ENCODE measurements around the gene RAB11A. TPM values are rescaled to one million over a fixed set of nuclear protein-coding genes. Genes with fewer than 3 reads are reported as not detected.

RAB11A gene
- polyA plus RNA-seq, 1 donor from 2014 or later, result 600 TPM

DNA sequence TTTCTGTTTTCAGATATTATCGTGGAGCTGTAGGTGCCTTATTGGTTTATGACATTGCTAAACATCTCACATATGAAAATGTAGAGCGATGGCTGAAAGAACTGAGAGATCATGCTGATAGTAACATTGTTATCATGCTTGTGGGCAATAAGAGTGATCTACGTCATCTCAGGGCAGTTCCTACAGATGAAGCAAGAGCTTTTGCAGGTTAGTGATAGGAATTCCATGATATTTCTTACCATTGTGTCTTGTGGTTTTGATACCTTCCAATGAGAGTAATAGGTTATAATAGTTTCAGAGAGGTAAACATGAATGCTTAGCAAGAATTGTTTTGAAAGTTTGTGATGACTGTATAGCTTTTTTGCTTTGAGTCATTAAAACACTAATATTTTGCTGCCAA is 8.5 kb downstream of the RAB11A start:
- Histone ChIP-seq H2AFZ (ENCODE audit: low read depth, low read length) (no peak overlapping the region), H3K27me3 (ENCODE audit: insufficient read depth, low read depth, low read length) (no peaks in the 10 kb centered on the region), H3K27ac (ENCODE audit: low read length) (no peak overlapping the region), H3K36me3 (ENCODE audit: insufficient read depth, low read length) (no peaks in the 10 kb centered on the region), H3K4me2 (ENCODE audit: low read length) (no peak overlapping the region), H3K9me2 (ENCODE audit: insufficient read depth, low read length) (no peaks in the 10 kb centered on the region), H3K79me2 (replicated peaks; ENCODE audit: insufficient read depth, low read length) (peaks cover 47% of the 10 kb centered on the region), H3K9me3 (ENCODE audit: low read length) (no peaks in the 10 kb centered on the region), H3F3A (ENCODE audit: insufficient read depth, low read length, poor library complexity, severe bottlenecking) (no peaks in the 10 kb centered on the region), H3K9ac (ENCODE audit: low read length) (no peak overlapping the region), H4K20me1 (ENCODE audit: insufficient read depth) (no peaks in the 10 kb centered on the region), H3K4me3 (ENCODE audit: low read length) (no peak overlapping the region)
- no peak for TF ChIP-seq EZH2 (IDR thresholded peaks at IDR 0.05; ENCODE audit: borderline replicate concordance, insufficient read depth, low read length, poor library complexity, severe bottlenecking)

DNA sequence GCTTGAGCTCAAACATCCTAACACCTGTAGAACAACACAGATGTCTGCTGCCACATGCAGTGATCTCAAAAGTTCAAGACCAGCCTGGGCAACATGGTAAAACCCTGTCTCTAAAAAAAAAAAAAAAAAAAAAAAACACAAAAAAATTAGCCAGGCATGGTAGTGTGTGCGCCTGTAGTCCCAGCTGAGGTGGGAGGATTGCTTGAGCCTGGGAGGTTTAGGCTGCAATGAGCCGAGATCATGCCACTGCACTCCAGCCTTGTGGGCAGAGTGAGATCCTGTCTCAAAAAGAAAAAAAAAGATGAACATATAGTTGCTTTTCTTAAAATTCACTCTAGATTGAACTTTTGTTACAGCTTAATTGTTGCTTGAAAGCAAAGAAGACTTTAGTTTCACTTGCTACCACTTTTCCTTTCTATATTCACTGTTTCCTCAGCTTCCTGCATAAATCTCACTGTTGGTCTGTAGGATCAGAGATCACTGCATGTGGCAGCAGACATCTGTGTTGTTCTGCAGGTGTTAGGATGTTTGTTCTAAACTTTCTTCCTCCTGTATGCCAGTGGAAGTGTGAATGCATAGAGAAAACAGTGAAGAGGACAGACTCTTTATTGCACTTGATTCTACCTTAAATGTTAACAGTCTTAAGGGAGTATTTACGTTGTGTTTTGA is 12.6 kb downstream of the RAB11A start:
- no peaks in the 10 kb centered on the region for H3F3A ChIP-seq (ENCODE audit: insufficient read depth, low read length, poor library complexity, severe bottlenecking)
- no peaks in the 10 kb centered on the region for H3K9me2 ChIP-seq (ENCODE audit: insufficient read depth, low read length)
- peaks cover 5% of the 10 kb centered on the region for H3K79me2 ChIP-seq (replicated peaks; ENCODE audit: insufficient read depth, low read length)
- H3K4me3 ChIP-seq (ENCODE audit: low read length), result no peak overlapping the region
- H3K9me3 ChIP-seq (ENCODE audit: low read length), result no peaks in the 10 kb centered on the region
- TF ChIP-seq TAF1 (IDR thresholded peaks at IDR 0.05; ENCODE audit: low read depth), result no peak
- H3K9ac ChIP-seq (ENCODE audit: low read length), result no peak overlapping the region
- H3K36me3 ChIP-seq (ENCODE audit: insufficient read depth, low read length), result peaks cover 4% of the 10 kb centered on the region
- H2AFZ ChIP-seq (ENCODE audit: low read depth, low read length), result no peak overlapping the region
- H3K4me2 ChIP-seq (ENCODE audit: low read length), result no peak overlapping the region
- H3K27ac ChIP-seq (ENCODE audit: low read length), result no peak overlapping the region
- H4K20me1 ChIP-seq (ENCODE audit: insufficient read depth), result no peaks in the 10 kb centered on the region
- no peaks in the 10 kb centered on the region for H3K27me3 ChIP-seq (ENCODE audit: insufficient read depth, low read depth, low read length)

DNA sequence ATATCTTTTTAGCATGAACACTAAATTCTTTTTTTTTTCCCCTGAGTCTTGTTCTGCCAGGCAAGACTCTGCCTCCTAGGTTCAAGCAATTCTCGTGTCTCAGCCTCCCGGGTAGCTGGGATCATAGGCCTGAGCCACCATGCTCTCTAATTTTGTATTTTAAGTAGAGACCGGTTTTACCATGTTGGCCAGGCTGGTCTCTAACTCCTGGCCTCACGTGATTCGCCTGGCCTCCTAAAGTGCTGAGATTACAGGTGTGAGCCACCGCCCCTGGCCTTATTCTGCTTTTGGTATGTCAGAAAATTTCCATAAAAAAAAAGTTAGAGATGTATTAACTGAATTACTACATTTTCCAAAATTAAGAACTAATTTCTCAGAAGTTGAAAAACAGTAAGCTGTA is 14.3 kb downstream of the RAB11A start:
- TF ChIP-seq POLR2AphosphoS5 (IDR thresholded peaks at IDR 0.05) (no peak), SMC3 (conservative IDR thresholded peaks at IDR 0.05; ENCODE audit: poor library complexity) (no peak), MXI1 (conservative IDR thresholded peaks at IDR 0.05; ENCODE audit: poor library complexity, severe bottlenecking) (no peak), EP300 (conservative IDR thresholded peaks at IDR 0.05; ENCODE audit: poor library complexity, severe bottlenecking) (no peak)
- TF ChIP-seq, protein P1, sequence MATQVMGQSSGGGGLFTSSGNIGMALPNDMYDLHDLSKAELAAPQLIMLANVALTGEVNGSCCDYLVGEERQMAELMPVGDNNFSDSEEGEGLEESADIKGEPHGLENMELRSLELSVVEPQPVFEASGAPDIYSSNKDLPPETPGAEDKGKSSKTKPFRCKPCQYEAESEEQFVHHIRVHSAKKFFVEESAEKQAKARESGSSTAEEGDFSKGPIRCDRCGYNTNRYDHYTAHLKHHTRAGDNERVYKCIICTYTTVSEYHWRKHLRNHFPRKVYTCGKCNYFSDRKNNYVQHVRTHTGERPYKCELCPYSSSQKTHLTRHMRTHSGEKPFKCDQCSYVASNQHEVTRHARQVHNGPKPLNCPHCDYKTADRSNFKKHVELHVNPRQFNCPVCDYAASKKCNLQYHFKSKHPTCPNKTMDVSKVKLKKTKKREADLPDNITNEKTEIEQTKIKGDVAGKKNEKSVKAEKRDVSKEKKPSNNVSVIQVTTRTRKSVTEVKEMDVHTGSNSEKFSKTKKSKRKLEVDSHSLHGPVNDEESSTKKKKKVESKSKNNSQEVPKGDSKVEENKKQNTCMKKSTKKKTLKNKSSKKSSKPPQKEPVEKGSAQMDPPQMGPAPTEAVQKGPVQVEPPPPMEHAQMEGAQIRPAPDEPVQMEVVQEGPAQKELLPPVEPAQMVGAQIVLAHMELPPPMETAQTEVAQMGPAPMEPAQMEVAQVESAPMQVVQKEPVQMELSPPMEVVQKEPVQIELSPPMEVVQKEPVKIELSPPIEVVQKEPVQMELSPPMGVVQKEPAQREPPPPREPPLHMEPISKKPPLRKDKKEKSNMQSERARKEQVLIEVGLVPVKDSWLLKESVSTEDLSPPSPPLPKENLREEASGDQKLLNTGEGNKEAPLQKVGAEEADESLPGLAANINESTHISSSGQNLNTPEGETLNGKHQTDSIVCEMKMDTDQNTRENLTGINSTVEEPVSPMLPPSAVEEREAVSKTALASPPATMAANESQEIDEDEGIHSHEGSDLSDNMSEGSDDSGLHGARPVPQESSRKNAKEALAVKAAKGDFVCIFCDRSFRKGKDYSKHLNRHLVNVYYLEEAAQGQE (IDR thresholded peaks at IDR 0.05; ENCODE audit: borderline replicate concordance), result no peak
- Histone ChIP-seq H3K4me3 (ENCODE audit: low read length) (no peak overlapping the region), H3K79me2 (replicated peaks; ENCODE audit: insufficient read depth, low read length) (no peaks in the 10 kb centered on the region), H3F3A (ENCODE audit: insufficient read depth, low read length, poor library complexity, severe bottlenecking) (no peaks in the 10 kb centered on the region), H3K4me2 (ENCODE audit: low read length) (no peak overlapping the region), H4K20me1 (ENCODE audit: insufficient read depth) (no peaks in the 10 kb centered on the region), H3K27ac (ENCODE audit: low read length) (no peak overlapping the region), H3K9me3 (ENCODE audit: low read length) (no peaks in the 10 kb centered on the region), H3K27me3 (ENCODE audit: insufficient read depth, low read depth, low read length) (no peaks in the 10 kb centered on the region), H2AFZ (ENCODE audit: low read depth, low read length) (no peak overlapping the region), H3K36me3 (ENCODE audit: insufficient read depth, low read length) (peaks cover 4% of the 10 kb centered on the region), H3K9ac (ENCODE audit: low read length) (no peak overlapping the region), H3K9me2 (ENCODE audit: insufficient read depth, low read length) (no peaks in the 10 kb centered on the region)
